HL-60 (cell line): ENCODE results near the gene CNGA2.

Experiments used
- CTCF ChIP-seq: IDR thresholded peaks from one replicate; pipeline ENCODE4 v1.5.1; 2011; ENCODE audit warnings: low read length, control low read depth, inconsistent platforms; ENCODE audit not compliant: insufficient read depth
- REST ChIP-seq: IDR thresholded peaks from 2 replicates; pipeline ENCODE4 v1.6.1; 2012; ENCODE audit warnings: low read depth; ENCODE audit not compliant: insufficient replicate concordance

- no peak for TF ChIP-seq CTCF
- TF ChIP-seq REST: no peak
Observed at GRCh38 chrX:151694121-151694520, 40.4 kb upstream of the CNGA2 start.
